ENCODE measurements around the gene GABARAP. TPM values are rescaled to one million over a fixed set of nuclear protein-coding genes. Genes with fewer than 3 reads are reported as not detected.

The GABARAP gene
- total and polyA plus RNA-seq, 10 of the 15 experiments (the other 5 are each of a cell fraction or from before 2014, with no cell fraction given) = 134 to 613 (median 285) TPM

- SMC1A ChIA-PET (ENCODE audit: uncharacterized antibody, unreplicated experiment) = interaction anchor here (1.1 to 2.0 kb wide), 3 partner anchors 12 to 18 kb away, joined by 3 to 4 read pairs (median 3); partner anchors contain the start of genes ACADVL and DLG4
- POLR2A ChIA-PET = interaction anchor here (0.6 to 7.3 kb wide), 6 partner anchors 12 to 1728 kb away, joined by 3 to 99 read pairs (median 8); partner anchors contain the start of genes ACADVL, CTDNEP1, CYB5D1 and DLG4
- H2AFZ ChIP-seq (ENCODE audit: control insufficient read depth, low read depth, low read length) = no peak overlapping the region
- RAD21 ChIA-PET (ENCODE audit: unreplicated experiment) = interaction anchor here (0.7 to 6.3 kb wide), 7 partner anchors 12 to 198 kb away, joined by 3 to 51 read pairs (median 5); partner anchors contain the start of genes ACADVL, CTDNEP1, DLG4 and ELP5
- no peaks in the 10 kb centered on the region for H4K20me1 ChIP-seq (ENCODE audit: control insufficient read depth, insufficient read depth)
- intact Hi-C loops (cut with micrococcal nuclease; ENCODE audit: unreplicated experiment) = loop anchor here (2.0 kb wide), 1 partner anchor 23 kb away; no protein-coding TSS in a partner anchor
- CTCF ChIA-PET = interaction anchor here (0.6 to 6.0 kb wide), 3 partner anchors 17 to 271 kb away, joined by 4 to 70 read pairs (median 5); partner anchors contain the start of genes ACADVL and DLG4
- DNase-seq (ENCODE audit: low read depth, low spot score) = no peak
- in situ Hi-C loops (cut with MboI) = no loop called here
- H3K79me2 ChIP-seq (ENCODE audit: control insufficient read depth, insufficient read depth, low read length) = peaks cover 62% of the 10 kb centered on the region
- no peaks in the 10 kb centered on the region for H3K9me3 ChIP-seq (replicated peaks; ENCODE audit: control insufficient read depth, insufficient read depth, low read length)
- 2% methylated on average over 20 of the region's 73 CpGs for WGBS (ENCODE audit: insufficient coverage, insufficient replicate concordance, low lambda C conversion rate, missing lambda C conversion rate)
- H3K4me2 ChIP-seq (ENCODE audit: control insufficient read depth, insufficient read depth) = peak overlapping the region; percentile 49; the same call in 1 of the 2 replicates
- no TSS peak for BruUV-seq (replicated peaks)
- H3K27me3 ChIP-seq (replicated peaks in 1 of 2; ENCODE audit: control insufficient read depth in 2 of 2, insufficient read depth in 2 of 2, low read length in 1 of 2) = no peaks in the 10 kb centered on the region
- FAIRE-seq = no peak
- peak overlapping the region; percentile 95 for H3K9ac ChIP-seq (ENCODE audit: control insufficient read depth, insufficient read depth, low read length)
- ATAC-seq = peak; percentile 54
- H3K4me3 ChIP-seq = peak overlapping the region; percentile 70
- H3K27ac ChIP-seq (ENCODE audit: control insufficient read depth, insufficient read depth) = peak overlapping the region; percentile 74
- H3K4me1 ChIP-seq (ENCODE audit: control insufficient read depth, insufficient read depth, low read length) = peaks cover 25% of the 10 kb centered on the region
- H3K36me3 ChIP-seq (ENCODE audit: control insufficient read depth in 2 of 2, insufficient read depth in 2 of 2, low read length in 1 of 2) = peaks cover 6 to 14% of the 10 kb centered on the region in 2 experiments
- TF ChIP-seq BCL3 (IDR thresholded peaks at IDR 0.05; ENCODE audit: borderline replicate concordance, insufficient read depth, low read depth, low read length, poor library complexity, severe bottlenecking) = peak; percentile 66
- TF ChIP-seq CREM (IDR thresholded peaks at IDR 0.05; ENCODE audit: low read depth) = no peak
- TF ChIP-seq SMC3 (IDR thresholded peaks at IDR 0.05; ENCODE audit: borderline replicate concordance, low read length) = 0 out of 2 replicates have a peak, but pooled peaks have one; percentile 5
- TF ChIP-seq, protein P1, sequence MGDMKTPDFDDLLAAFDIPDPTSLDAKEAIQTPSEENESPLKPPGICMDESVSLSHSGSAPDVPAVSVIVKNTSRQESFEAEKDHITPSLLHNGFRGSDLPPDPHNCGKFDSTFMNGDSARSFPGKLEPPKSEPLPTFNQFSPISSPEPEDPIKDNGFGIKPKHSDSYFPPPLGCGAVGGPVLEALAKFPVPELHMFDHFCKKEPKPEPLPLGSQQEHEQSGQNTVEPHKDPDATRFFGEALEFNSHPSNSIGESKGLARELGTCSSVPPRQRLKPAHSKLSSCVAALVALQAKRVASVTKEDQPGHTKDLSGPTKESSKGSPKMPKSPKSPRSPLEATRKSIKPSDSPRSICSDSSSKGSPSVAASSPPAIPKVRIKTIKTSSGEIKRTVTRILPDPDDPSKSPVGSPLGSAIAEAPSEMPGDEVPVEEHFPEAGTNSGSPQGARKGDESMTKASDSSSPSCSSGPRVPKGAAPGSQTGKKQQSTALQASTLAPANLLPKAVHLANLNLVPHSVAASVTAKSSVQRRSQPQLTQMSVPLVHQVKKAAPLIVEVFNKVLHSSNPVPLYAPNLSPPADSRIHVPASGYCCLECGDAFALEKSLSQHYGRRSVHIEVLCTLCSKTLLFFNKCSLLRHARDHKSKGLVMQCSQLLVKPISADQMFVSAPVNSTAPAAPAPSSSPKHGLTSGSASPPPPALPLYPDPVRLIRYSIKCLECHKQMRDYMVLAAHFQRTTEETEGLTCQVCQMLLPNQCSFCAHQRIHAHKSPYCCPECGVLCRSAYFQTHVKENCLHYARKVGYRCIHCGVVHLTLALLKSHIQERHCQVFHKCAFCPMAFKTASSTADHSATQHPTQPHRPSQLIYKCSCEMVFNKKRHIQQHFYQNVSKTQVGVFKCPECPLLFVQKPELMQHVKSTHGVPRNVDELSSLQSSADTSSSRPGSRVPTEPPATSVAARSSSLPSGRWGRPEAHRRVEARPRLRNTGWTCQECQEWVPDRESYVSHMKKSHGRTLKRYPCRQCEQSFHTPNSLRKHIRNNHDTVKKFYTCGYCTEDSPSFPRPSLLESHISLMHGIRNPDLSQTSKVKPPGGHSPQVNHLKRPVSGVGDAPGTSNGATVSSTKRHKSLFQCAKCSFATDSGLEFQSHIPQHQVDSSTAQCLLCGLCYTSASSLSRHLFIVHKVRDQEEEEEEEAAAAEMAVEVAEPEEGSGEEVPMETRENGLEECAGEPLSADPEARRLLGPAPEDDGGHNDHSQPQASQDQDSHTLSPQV (IDR thresholded peaks at IDR 0.05) = no peak
- no peak for TF ChIP-seq ZSCAN29 (IDR thresholded peaks at IDR 0.05)
- no peak for TF ChIP-seq NFIC (IDR thresholded peaks at IDR 0.05; ENCODE audit: low read depth, low read length)
- 0 out of 2 replicates have a peak, but pooled peaks have one; percentile 13 for TF ChIP-seq RUNX3 (IDR thresholded peaks at IDR 0.05; ENCODE audit: low read length)
- TF ChIP-seq, protein P2, sequence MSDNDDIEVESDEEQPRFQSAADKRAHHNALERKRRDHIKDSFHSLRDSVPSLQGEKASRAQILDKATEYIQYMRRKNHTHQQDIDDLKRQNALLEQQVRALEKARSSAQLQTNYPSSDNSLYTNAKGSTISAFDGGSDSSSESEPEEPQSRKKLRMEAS (IDR thresholded peaks at IDR 0.05; ENCODE audit: low read depth, low read length) = peak; percentile 38; the same call in 1 of the 2 replicates
- no peak for TF ChIP-seq ATF2 (IDR thresholded peaks at IDR 0.05; ENCODE audit: low read length)
- TF ChIP-seq GATAD2B (conservative IDR thresholded peaks at IDR 0.05; ENCODE audit: low read depth) = 0 out of 2 replicates have a peak, but pooled peaks have one; percentile 32
- TF ChIP-seq POLR2A (IDR thresholded peaks at IDR 0.05; ENCODE audit: low read depth, low read length) = peak; percentile 66
- peak; percentile 44; the same call in 1 of the 2 replicates for TF ChIP-seq LARP7 (IDR thresholded peaks at IDR 0.05)
- TF ChIP-seq POLR2AphosphoS5 (IDR thresholded peaks at IDR 0.05; ENCODE audit: low read length) = peak; percentile 55; the same call in 1 of the 2 replicates
- no peak for TF ChIP-seq SPI1 (IDR thresholded peaks at IDR 0.05; ENCODE audit: borderline replicate concordance, insufficient read depth, low read depth, low read length)
- TF ChIP-seq DPF2 (IDR thresholded peaks at IDR 0.05) = peak; percentile 34; the same call in 1 of the 2 replicates
Observed at GRCh38 chr17:7237761-7238419, 4.4 kb downstream of the GABARAP start.

Measured in GM12878 (cell line).